ENCODE results near the gene LARP1. TPM values are rescaled to one million over a fixed set of nuclear protein-coding genes. Genes with fewer than 3 reads are reported as not detected.

The LARP1 gene
- total RNA-seq, 1 donor from 2014 or later: 231 TPM

GRCh38 chr5:154758977-154759376 lies 3.8 kb downstream of the LARP1 start:
- intact Hi-C loops (cut with micrococcal nuclease): loop anchor here (2.0 to 10.0 kb wide), 3 partner anchors 47 to 564 kb away; partner anchors contain the start of gene GALNT10

DNA sequence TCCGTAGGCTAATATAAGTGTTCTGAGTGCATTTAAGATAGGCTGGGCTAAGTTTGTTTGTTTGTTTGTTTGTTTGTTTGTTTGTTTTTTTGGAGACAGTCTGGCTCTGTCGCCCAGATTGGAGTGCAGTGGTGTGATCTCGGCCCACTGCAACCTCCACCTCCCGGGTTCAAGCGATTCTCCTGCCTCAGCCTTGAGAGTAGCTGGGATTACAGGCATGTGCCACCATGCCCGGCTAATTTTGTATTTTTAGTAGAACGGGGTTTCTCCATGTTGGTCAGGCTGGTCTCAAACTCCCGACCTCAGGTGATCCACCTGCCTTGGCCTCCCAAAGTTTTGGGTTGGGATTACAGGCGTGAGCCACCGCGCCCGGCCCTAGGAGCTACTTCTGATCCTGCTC lies 4.7 kb downstream of the LARP1 start:
- intact Hi-C loops (cut with micrococcal nuclease): loop anchor here (2.0 to 10.0 kb wide), 3 partner anchors 48 to 565 kb away; partner anchors contain the start of gene GALNT10

DNA sequence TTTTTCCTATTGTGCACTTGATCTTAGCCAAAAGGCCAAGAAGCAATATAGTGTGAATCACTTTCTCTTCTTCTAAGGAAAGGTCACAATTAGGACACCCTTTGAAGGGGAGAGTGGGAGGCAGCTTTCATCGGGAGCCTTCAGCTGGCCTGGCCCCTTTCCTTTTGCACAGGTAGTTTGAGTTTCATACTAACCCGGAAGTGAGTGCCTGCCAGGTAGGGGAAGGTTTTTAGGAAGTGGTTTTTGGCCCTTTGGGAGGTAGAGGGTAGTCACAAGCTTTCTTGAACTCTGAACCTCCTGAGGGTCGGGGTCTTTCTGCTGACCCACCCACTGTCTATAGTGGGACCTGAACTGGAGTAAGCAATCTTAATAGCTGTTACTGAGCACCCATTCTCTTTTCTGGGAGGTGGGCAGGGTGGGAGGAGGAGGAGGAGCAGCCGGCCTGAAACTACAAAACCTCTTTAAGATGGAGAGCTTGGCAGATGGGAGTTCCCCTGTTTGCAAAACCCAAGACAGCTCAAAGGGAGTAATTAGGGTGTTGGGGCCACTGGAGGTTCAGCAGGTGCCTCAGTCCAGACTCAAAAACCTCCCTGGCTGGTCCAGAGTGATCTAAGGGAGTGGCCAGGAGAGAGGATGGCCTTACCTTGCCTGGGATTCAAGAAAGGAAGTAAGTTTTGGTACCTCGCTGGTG lies 6.0 kb downstream of the LARP1 start:
- intact Hi-C loops (cut with micrococcal nuclease): no loop called here

DNA sequence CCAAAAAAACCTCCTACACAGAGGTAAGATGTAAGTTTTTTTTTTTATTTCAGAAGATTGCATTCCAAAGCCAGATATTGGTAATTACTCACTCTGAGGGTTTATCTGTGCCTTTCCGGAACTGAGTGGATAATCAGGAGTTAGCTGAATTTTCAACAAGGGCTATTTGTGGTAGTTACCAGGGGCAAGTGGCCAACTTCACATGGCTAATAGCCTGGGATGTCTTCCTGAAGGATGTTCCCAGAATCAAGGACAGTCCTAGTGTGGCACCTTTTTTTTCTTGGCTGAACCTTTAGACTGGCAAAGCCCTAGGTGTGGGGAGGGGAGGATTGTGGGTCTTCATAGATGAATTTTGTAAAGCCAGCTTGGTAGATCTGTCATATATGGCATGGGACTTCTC lies 7.1 kb downstream of the LARP1 start:
- intact Hi-C loops (cut with micrococcal nuclease): no loop called here

DNA sequence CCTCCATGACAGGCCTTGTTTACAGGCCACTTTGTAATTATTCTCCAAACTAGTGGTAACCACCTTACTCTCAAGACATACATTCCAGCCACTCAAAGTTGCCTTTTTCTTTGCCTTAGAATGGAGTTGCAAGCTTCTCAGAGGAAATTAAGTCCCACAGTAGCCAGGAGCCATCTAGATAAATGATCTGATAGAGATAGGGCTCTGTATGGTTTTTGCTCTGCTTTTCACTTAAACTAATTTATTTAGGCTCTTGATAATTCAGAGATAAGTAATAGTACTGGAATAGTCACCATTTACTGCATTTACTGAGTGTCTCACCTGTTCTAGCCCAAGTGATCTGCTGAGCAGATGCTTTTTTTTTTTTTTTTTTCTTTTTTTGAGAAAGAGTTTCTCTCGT lies 7.5 kb downstream of the LARP1 start:
- intact Hi-C loops (cut with micrococcal nuclease): no loop called here

DNA sequence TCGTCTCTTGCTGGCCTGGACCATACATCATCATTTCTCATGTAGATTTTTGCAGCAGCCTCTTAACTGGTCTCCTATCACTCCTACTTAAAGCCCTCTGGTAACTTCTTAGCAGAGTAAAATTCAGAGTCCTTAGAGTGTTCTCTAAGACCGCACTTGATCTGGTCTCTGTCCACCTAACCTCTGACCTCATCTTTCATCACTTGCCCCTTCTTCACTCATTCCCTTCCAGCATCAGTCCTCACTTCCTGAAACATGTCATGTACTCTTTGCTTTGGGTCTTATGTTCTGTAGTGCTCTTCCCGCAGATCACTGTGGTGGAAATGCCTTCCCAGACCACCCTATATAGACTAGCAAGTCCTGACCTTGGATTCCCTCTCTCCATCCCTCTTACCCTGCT lies 9.8 kb downstream of the LARP1 start:
- intact Hi-C loops (cut with micrococcal nuclease): no loop called here

- intact Hi-C loops (cut with micrococcal nuclease): no loop called here
Observed at GRCh38 chr5:154765396-154765925, 10.3 kb downstream of the LARP1 start.

DNA sequence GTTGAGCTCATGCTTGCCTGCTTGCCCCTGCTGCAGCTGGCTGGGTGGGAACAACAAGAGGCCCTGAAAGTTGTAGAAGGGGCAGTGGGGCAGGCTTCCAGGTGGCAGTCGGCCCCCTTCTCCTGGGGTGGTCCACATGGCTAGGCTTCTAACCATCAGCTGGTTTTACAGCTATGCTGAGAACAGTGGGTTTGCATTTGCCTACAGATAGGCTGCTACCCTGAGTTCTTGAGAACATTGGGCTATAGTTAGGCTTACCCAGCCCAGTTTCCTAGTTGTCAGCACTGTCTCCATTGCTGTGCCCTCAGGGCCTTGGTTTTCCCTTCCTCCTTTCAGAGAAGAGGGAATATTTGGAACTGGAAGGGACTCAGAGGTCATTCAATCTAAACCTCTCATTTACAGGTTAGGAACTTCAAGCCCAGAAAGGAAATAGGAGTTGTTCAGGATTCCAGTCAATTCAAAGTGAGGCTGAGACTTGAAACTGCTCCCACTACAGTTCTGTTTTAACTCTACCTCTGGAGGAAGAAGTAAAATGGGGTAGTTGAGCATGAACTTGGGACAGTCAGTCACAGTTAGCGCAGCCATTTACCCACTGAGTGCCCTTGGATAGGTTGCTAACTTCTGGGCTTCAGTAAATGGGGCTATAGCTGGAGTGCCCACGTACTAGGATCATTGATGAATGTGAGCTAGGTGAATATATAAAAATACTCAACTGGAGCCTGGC lies 11.5 kb downstream of the LARP1 start:
- intact Hi-C loops (cut with micrococcal nuclease): no loop called here

DNA sequence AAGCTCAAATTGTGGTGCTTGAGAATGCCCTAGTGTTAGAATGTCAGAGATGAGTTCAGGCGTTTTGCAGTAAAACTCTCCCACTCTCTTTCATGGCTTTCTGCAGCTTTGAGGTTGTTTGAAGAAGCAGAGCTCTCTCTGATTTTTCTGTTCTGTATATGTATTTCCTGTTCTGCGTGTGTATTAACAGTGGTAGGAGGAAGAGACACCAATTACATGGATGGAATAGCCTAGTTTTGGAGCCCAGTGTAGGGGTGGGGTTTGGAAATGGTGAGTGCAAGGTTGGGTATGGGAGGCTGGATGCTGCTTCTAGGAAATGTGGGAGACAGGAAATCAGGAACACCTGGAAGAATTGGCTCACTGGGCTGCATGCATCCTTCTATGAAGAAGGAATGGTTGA lies 12.4 kb downstream of the LARP1 start:
- intact Hi-C loops (cut with micrococcal nuclease): no loop called here

DNA sequence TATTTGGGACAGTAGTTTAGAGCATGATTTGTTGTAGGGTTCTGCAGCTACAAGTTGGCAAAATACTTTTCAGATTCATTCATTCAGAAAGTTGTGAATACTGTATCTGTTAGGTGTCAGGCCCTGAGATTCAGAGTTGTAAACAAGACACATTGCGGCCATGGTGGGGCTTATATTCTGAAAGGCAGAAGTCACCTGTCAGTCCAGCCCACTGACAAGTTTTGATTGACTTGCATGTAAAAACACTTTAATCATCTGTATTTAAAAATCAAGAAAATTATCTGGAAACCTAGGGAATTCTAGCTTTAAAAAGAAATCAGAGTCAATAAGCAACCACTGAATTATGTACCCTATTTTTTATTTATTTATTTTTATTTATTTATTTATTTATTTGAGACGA lies 13.0 kb downstream of the LARP1 start:
- intact Hi-C loops (cut with micrococcal nuclease): no loop called here

DNA sequence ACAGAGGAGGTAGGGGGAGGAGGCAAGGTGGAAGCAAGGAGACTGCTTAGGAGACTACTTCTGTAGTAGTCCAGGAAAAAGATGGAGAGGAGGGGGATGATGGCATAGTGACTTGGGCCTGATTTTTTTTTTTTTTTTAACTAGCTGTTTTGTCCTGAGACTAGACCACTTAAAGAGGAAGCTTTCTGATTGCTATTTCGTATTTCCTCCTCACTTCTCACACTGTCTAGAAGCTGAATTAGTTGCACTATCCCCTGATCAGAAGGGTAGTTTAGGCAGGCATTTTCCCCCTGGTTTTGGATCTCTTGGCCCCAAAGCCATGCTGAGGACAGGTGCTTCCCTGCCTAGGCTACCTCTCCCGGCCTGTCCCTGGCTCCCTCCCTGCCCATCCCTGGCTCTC lies 14.9 kb downstream of the LARP1 start:
- intact Hi-C loops (cut with micrococcal nuclease): no loop called here

DNA sequence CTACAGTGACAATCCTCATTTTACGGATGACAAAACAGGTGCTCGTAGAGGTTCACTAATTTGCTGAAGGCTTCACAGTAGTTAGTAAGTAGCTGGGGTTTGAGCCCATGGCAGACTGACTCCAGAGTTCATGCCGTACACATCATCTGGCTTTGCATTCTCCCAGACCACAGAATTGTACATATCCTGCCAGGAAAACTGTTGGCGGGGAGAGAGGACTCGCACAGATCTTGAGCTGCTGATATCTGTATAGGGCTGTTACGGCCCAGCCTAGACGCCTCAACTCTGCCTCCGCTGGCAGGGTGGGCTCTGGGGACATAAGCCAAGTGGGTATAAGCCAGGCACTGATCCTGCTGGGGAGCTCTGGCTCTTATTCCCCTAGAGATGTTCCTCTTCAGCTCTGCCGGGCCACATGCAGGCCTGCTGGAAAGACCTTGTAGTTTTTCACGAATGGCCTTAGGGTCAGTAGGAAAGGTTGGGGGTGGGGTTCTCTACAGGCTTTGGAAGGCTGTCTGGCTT lies 16.3 kb downstream of the LARP1 start:
- intact Hi-C loops (cut with micrococcal nuclease): no loop called here

DNA sequence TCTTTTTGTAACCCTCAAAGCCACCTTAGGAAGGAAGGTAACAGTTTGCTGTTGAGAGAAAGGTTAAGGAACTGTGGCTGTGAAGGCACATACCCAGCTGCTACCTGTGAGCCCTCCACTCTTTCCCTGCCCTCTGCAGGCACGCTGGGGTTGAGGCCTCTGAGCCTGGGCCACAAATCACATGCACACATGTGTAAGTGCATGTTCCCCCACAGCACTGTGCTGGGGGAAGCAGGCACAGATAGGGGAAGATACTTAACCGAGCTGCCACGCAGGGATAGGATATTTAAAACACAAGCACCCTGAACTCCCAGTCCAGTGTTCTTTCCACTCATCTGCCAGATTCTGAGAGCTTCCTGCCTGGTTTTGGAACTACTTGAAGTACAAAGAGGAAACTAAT lies 18.1 kb downstream of the LARP1 start:
- intact Hi-C loops (cut with micrococcal nuclease): no loop called here

DNA sequence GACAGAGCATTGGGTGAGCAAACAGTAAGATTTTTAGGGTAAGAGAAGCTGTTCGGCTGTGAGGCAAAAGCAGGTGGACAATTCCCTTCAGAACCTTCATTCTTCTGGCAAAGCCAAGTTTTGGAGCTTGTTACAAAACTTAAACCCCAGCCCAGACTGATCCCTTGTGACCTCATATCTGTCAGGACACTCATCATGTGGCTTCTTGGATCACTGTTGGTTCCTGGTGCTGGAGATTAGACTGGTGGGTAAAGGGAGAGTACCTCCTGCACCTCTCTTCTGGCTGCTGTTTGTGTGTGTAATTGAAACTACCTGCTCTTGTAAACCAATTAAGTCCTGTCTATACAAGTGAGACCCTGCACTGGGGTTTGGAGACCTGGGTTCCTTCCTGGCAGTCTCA lies 21.0 kb downstream of the LARP1 start:
- intact Hi-C loops (cut with micrococcal nuclease): no loop called here

GRCh38 chr5:154778534-154778933 lies 23.4 kb downstream of the LARP1 start:
- intact Hi-C loops (cut with micrococcal nuclease): no loop called here

GRCh38 chr5:154779105-154779504 lies 23.9 kb downstream of the LARP1 start:
- intact Hi-C loops (cut with micrococcal nuclease): no loop called here

GRCh38 chr5:154780128-154780527 lies 25.0 kb downstream of the LARP1 start:
- intact Hi-C loops (cut with micrococcal nuclease): no loop called here

GRCh38 chr5:154782326-154782725 lies 27.1 kb downstream of the LARP1 start:
- intact Hi-C loops (cut with micrococcal nuclease): no loop called here

GRCh38 chr5:154782812-154783592 lies 27.8 kb downstream of the LARP1 start:
- intact Hi-C loops (cut with micrococcal nuclease): no loop called here

DNA sequence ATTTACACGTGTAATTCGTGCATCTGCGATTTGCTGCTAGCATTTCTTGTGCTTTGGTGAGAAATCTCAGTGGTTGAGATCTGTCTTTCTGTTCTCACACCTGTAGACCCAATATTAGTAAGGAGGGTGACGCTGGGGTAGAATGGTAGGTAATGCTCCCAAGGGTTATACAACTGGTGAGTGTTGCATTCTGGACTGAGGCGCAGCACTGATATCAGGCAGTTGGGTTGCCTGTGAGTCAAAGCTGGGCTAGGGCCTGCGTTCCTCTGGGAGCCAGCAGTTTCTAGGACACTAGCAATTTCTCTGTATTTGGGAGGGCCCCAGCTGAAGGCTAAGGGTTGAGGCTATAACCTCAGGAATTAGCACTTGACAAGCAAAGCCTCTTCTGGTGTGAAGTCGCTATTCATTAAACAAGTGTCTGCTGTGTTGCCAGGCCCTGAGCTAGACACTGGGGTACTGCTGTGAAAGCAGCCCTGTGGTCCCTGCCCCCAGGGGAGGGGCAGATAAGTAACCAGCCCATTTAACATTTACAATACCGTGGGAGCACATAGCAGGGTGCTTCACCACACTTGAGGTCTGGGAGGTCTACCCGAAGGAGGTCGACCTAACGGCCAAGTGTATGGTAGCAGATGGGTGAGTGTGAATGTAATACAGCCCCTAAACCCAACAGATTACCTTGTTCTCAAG lies 28.7 kb downstream of the LARP1 start:
- intact Hi-C loops (cut with micrococcal nuclease): no loop called here

GRCh38 chr5:154784856-154785255 lies 29.7 kb downstream of the LARP1 start:
- intact Hi-C loops (cut with micrococcal nuclease): no loop called here

Measured in T-helper 2 cell treated with Interferon-gamma antibody and Interleukin-4, amounts not matched to agents 100 ng/mL and 5 ng/mL, for 36 hours (primary cell).